CD8-positive, alpha-beta memory T cell (primary cell): Measurements from ENCODE around the gene SPDYE17. TPM values are rescaled to one million over a fixed set of nuclear protein-coding genes. Genes with fewer than 3 reads are reported as not detected.

Experiments
- polyA plus RNA-seq: library from polyadenylated mRNA; unstranded; fragments of 300-500 nt; fragmentation: Illumina TruSeq; gene quantifications from one replicate; pipeline ENCODE4 v1.2.3, GENCODE V29; 2021
- total RNA-seq, 2 experiments: library from RNA; stranded (reverse); gene quantifications; one replicate each; pipeline ENCODE4 v1.2.3, GENCODE V29; 2021

The SPDYE17 gene
- total and polyA plus RNA-seq, 3 experiments from 2014 or later = not detected

Other genes with a start within 250 kb of the SPDYE17 start
- under 1 TPM in 1 of 2 experiments, not detected in 1; 0.53 TPM for gene SPDYE18, start 30.2 kb upstream of the SPDYE17 start, total RNA-seq
- gene SPDYE18, start 30.2 kb upstream of the SPDYE17 start, polyA plus RNA-seq = not detected
- gene CCDC146, start 90.3 kb upstream of the SPDYE17 start, total RNA-seq = 1 to 10 TPM; 1.2 to 1.5 TPM
- gene CCDC146, start 90.3 kb upstream of the SPDYE17 start, polyA plus RNA-seq = 5.6 TPM
- 1 to 10 TPM; 2.2 to 3.1 TPM for gene FGL2, start 167.5 kb upstream of the SPDYE17 start, total RNA-seq
- gene FGL2, start 167.5 kb upstream of the SPDYE17 start, polyA plus RNA-seq = 4.1 TPM